Measurements from ENCODE around the gene CYP1A2. TPM values are rescaled to one million over a fixed set of nuclear protein-coding genes. Genes with fewer than 3 reads are reported as not detected.

CYP1A2 gene
- total RNA-seq, 1 experiment from 2014 or later, result not detected

- Histone ChIP-seq H3K27me3 (ENCODE audit: low read length) (no peaks in the 10 kb centered on the region), H4K20me1 (ENCODE audit: low read length) (no peaks in the 10 kb centered on the region), H3K36me3 (ENCODE audit: low read depth, low read length) (no peaks in the 10 kb centered on the region), H3K9me2 (replicated peaks; ENCODE audit: low read length) (no peaks in the 10 kb centered on the region), H3F3A (ENCODE audit: low read length, unreplicated experiment) (no peaks in the 10 kb centered on the region), H3K27ac (ENCODE audit: low read length) (no peak overlapping the region), H3K4me3 (ENCODE audit: low read length) (no peak overlapping the region), H3K9me3 (ENCODE audit: low read length) (no peaks in the 10 kb centered on the region), H3K9ac (ENCODE audit: low read length) (no peak overlapping the region), H3K4me1 (ENCODE audit: insufficient read depth, low read length) (no peaks in the 10 kb centered on the region), H2AFZ (ENCODE audit: low read length) (no peak overlapping the region), H3K79me2 (ENCODE audit: low read length) (no peaks in the 10 kb centered on the region), H3K4me2 (ENCODE audit: low read length) (no peak overlapping the region)
- POLR2A ChIA-PET (ENCODE audit: unreplicated experiment), result no interaction called here
- CTCF ChIA-PET, result no interaction called here
- intact Hi-C loops (cut with micrococcal nuclease), result no loop called here
- ATAC-seq, result no peak
- no peak for DNase-seq
- no TSS peak for BruUV-seq (replicated peaks)
- TF ChIP-seq EZH2 (IDR thresholded peaks at IDR 0.05; ENCODE audit: low read length, unreplicated experiment), result no peak
- no peak for TF ChIP-seq EZH2phosphoT487 (IDR thresholded peaks at IDR 0.05; ENCODE audit: borderline replicate concordance, low read length)
Measured at GRCh38 chr15:74773731-74774252, 25.1 kb downstream of the CYP1A2 start.

GRCh38 chr15:74775132-74775562 lies 26.5 kb downstream of the CYP1A2 start:
- DNase-seq (no peak), ATAC-seq (no peak)
- Histone ChIP-seq H3K36me3 (ENCODE audit: low read depth, low read length) (no peaks in the 10 kb centered on the region), H3K27ac (ENCODE audit: low read length) (no peak overlapping the region), H3K79me2 (ENCODE audit: low read length) (no peaks in the 10 kb centered on the region), H4K20me1 (ENCODE audit: low read length) (no peaks in the 10 kb centered on the region), H2AFZ (ENCODE audit: low read length) (no peak overlapping the region), H3K4me1 (ENCODE audit: insufficient read depth, low read length) (no peaks in the 10 kb centered on the region), H3F3A (ENCODE audit: low read length, unreplicated experiment) (no peaks in the 10 kb centered on the region), H3K4me2 (ENCODE audit: low read length) (no peak overlapping the region), H3K4me3 (ENCODE audit: low read length) (no peak overlapping the region), H3K9ac (ENCODE audit: low read length) (no peak overlapping the region), H3K9me3 (ENCODE audit: low read length) (no peaks in the 10 kb centered on the region), H3K27me3 (ENCODE audit: low read length) (no peaks in the 10 kb centered on the region), H3K9me2 (replicated peaks; ENCODE audit: low read length) (no peaks in the 10 kb centered on the region)
- POLR2A ChIA-PET (ENCODE audit: unreplicated experiment), result no interaction called here
- TF ChIP-seq EZH2 (IDR thresholded peaks at IDR 0.05; ENCODE audit: low read length, unreplicated experiment) (no peak), EZH2phosphoT487 (IDR thresholded peaks at IDR 0.05; ENCODE audit: borderline replicate concordance, low read length) (no peak), CTCF (conservative IDR thresholded peaks at IDR 0.05; ENCODE audit: low read depth, low read length) (no peak)
- intact Hi-C loops (cut with micrococcal nuclease), result no loop called here
- CTCF ChIA-PET, result no interaction called here
- no TSS peak for BruUV-seq (replicated peaks)

GRCh38 chr15:74775894-74776293 lies 27.2 kb downstream of the CYP1A2 start:
- Histone ChIP-seq H3K27ac (ENCODE audit: low read length) (no peak overlapping the region), H3F3A (ENCODE audit: low read length, unreplicated experiment) (no peaks in the 10 kb centered on the region), H3K9ac (ENCODE audit: low read length) (no peak overlapping the region), H3K9me3 (ENCODE audit: low read length) (no peaks in the 10 kb centered on the region), H3K4me1 (ENCODE audit: insufficient read depth, low read length) (no peaks in the 10 kb centered on the region), H3K79me2 (ENCODE audit: low read length) (no peaks in the 10 kb centered on the region), H2AFZ (ENCODE audit: low read length) (no peak overlapping the region), H3K9me2 (replicated peaks; ENCODE audit: low read length) (no peaks in the 10 kb centered on the region), H3K4me3 (ENCODE audit: low read length) (no peak overlapping the region), H3K36me3 (ENCODE audit: low read depth, low read length) (no peaks in the 10 kb centered on the region), H3K27me3 (ENCODE audit: low read length) (no peaks in the 10 kb centered on the region), H4K20me1 (ENCODE audit: low read length) (no peaks in the 10 kb centered on the region), H3K4me2 (ENCODE audit: low read length) (no peak overlapping the region)
- ATAC-seq (no peak), DNase-seq (no peak)
- no TSS peak for BruUV-seq (replicated peaks)
- intact Hi-C loops (cut with micrococcal nuclease), result no loop called here
- CTCF ChIA-PET, result no interaction called here
- no peak for TF ChIP-seq CTCF (conservative IDR thresholded peaks at IDR 0.05; ENCODE audit: low read depth, low read length)
- POLR2A ChIA-PET (ENCODE audit: unreplicated experiment), result no interaction called here
